HG02610 (cell line): ENCODE data around the gene SERPINA4.

ENCODE experiments used
- ATAC-seq: cut with Tn5 transposase; IDR thresholded peaks from one replicate; pipeline ENCODE4 v1.9.1; 2021; ENCODE audit warnings: mild to moderate bottlenecking, moderate library complexity; ENCODE audit not compliant: unreplicated experiment

Gene SERPINA4

GRCh38 chr14:94560751-94561655 lies at the start of gene SERPINA4:
Gene SERPINA4 (plus strand): TSS chr14:94561442. CDS start chr14:94563483, 2,041 bp downstream.
- ATAC-seq, result no peak

DNA sequence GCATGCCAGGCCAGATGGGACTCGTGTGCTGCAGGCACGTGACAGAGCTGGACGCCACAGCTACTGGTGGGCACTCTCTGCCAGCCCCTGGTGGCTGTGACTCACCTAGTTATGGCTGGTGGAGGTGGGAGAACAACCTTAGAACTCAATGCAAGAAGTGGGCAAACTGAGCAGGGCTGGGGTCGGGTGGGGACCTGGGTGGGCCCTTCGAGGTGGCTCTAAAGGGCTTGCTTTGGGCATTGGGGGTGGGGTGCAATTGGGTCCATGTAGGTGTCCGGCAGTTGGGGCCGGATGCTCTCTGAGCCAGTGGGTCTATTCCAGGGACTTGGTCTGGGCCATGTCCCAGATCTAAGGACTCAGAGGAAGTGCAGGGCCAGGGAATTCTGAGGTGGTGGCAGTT lies 46.9 kb upstream of the SERPINA4 start:
- no peak for ATAC-seq

- ATAC-seq, result no peak
Observed at GRCh38 chr14:94515426-94515825, 45.8 kb upstream of the SERPINA4 start.

GRCh38 chr14:94515856-94516255 lies 45.4 kb upstream of the SERPINA4 start:
- ATAC-seq, result no peak

DNA sequence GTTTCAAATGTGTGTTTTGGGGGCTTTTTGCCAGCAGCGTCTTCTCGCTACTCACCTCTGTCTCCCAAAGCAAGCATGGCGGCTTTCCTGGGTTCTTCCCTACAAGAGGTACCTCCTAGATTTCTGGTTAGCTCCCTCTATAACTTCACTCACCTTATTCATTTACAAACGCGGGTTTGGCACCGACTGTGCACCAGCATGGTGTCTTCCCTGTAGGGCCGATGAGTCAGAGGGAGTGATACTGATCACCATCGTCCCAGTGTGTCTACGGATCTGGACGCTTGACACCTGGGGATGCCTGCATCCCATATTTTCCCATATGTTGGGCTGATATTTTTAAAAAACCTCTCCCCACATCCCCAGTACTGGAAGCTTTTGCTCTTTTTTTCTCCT lies 44.0 kb upstream of the SERPINA4 start:
- ATAC-seq, result no peak

DNA sequence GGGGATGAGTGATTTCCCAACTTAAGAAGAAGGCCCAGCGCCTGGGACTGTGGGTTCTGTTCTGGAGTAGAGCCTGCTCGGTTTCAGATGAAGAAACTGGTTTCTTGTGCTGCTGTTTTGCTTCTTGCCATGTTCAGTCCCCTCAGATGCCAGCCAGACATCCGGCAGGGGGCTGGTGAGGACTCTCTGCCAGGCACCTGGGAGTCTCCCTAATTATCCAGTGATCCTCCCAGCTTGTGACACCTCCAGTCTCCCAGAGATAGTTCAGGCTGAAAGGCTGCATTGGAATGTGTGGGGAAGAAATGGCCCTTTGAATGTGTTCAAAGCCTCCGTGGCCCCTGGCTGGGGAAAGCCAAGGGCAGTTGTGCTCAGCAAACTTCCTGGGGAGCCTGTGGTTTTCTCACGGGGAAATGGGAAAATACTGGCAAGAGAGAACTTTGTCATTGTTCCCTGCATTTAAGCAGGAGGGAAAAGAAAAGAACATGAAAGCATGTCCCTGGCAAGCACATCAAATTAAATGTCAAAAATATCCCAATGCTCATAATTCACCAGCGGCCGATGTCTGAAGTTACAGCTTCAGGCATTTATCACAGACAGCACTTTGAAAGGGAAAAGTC lies 43.5 kb upstream of the SERPINA4 start:
- ATAC-seq, result no peak

GRCh38 chr14:94521375-94522114 lies 39.7 kb upstream of the SERPINA4 start:
- no peak for ATAC-seq

DNA sequence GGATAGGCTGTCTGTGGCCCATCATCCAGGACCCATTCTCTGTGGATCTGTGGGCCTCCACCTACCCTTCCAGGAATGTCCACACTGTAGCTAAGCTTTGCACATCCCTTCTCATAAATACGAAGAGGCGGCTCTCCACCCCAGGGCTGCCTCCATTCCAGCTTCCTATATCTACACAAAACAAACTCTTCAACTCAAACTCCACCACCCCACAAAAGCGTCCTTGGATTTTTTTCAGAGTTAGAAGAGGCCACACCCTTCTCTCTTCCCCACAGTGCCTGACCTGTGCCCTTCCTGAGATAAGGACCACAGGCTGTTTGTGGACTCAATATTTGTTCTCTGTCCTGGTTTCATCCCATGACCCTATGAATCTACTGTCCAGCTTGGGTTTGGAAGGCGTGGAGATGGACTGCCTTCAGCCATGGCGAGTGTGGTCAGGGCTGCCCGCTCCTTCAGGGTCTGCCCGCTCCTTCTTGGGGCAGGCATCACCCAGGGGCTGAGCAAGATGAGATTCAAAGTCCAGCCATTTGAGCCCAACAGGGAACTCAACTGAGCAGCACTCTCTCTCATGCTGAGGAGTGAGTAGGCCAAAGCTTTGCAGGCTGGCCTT lies 39.0 kb upstream of the SERPINA4 start:
- ATAC-seq, result no peak

- ATAC-seq, result no peak
Observed at GRCh38 chr14:94523265-94523664, 38.0 kb upstream of the SERPINA4 start.

DNA sequence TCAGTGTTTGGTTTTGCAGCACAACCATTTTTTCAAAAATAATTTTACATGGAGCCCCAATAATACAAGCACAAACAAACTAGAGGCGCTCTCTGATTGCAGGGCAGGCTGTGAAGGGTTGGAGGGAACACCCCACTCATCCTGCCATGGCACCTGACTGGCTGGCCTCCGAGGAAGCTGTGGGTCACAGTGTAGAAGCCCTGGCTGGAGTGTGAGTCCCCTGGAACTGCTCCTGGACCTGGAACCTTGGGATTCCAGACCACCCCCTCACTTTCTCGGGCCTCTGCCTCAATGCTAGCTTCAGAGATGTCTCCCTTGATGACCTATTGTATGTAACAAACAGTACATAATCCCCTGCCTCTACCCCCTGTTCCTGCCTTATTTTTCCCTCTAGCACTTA lies 37.1 kb upstream of the SERPINA4 start:
- no peak for ATAC-seq

GRCh38 chr14:94531187-94531586 lies 30.1 kb upstream of the SERPINA4 start:
- ATAC-seq, result no peak

- ATAC-seq, result no peak
Observed at GRCh38 chr14:94532447-94532846, 28.8 kb upstream of the SERPINA4 start.

DNA sequence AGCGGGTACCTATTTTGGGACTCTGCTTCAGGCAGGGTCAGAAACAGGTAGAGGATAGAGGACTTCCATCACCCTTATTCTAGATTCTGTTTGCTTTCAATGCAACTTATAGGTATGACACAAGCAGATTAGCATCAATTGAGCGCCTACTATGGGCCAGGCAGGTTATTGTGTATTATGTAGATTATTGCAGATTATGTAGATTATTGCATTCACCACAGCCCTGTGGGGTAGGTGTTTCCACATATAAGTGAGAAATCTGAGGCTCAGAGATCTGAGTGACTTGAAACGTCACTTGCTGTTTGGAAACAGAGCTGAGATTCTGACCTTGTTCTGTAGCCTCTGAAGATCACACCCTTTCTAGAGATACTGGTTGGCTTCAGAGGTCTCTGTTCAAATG lies 25.7 kb upstream of the SERPINA4 start:
- ATAC-seq, result no peak

GRCh38 chr14:94536836-94537235 lies 24.4 kb upstream of the SERPINA4 start:
- ATAC-seq, result no peak

DNA sequence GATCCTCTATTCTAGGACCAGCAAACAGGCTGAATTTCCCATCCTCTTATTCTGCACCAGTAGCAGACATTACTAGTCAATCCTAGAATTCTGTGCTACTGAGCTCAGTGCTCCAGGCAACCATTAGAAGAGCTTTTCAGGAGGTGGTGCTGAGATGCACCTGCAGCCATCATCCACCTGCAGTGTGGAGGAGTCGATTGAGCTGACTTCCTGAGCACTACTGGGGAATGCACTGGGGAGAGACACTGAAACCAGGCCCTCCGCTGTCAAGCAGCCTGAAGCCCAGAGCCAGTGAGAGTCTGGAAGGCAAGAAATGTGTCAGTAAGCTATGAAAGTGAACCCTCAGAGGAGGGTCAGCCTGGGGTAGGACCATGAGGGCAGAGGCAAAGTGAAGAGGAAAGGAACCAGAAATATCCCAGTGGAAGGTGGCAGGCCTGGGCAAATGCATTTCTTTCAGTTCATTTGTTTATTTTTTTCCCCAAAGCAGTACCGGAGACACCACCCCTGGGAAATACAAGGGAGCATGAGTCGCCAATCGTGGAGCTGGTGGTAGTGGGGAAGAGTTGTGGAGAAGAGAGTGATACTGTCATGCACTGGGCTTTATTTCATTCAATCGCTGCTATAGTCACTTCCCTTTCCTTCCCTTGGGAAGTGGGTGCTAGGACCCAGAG lies 23.0 kb upstream of the SERPINA4 start:
- no peak for ATAC-seq

- no peak for ATAC-seq
Observed at GRCh38 chr14:94539181-94539580, 22.1 kb upstream of the SERPINA4 start.

- ATAC-seq, result no peak
Observed at GRCh38 chr14:94540031-94540794, 21.0 kb upstream of the SERPINA4 start.

DNA sequence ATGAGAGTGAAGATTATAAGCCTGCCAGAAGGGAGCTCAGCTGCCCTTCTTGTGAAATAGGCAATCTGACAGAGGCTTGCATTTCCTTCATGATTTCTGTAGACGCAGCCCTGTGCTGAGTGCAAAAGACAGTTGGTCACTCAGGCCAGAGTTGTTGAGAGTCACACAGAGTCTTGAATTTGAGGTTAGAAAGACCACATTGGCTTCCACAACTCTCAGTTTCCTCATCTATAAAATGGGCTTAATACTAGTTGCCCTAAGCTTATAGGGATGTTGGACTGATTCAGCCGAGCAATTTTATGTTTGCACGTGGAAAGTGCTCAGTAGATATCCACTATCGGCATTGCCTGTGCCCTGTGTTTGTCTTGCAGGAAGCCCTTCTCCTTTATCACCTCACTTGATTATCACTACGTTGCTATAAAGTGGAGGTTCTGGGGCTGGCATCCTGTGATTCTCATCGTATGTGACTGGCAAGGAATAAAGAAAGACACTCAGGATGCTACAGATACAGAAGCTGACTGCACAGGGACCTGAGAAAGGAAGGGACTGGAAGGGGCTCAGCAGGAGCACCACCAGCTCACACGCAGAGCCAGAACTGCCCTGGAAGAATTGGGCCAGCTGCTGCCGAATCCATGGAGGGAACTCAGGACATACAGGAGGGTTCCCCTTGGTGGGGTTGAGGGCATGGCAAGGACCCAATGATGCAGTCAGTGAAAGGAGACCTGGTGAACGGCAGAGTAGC lies 19.8 kb upstream of the SERPINA4 start:
- no peak for ATAC-seq

- no peak for ATAC-seq
Observed at GRCh38 chr14:94542111-94542810, 19.0 kb upstream of the SERPINA4 start.
